Measurements from ENCODE around the gene DLG2.
"Not testable (repeated sequence)": the region's sequence is repeated elsewhere in the genome, so short reads cannot be mapped to it uniquely, and the experiment has no call there.

DLG2 gene

GRCh38 chr11:83642500-83642899, 1984.6 kb downstream of the DLG2 start:
- no peak for DNase-seq

DNA sequence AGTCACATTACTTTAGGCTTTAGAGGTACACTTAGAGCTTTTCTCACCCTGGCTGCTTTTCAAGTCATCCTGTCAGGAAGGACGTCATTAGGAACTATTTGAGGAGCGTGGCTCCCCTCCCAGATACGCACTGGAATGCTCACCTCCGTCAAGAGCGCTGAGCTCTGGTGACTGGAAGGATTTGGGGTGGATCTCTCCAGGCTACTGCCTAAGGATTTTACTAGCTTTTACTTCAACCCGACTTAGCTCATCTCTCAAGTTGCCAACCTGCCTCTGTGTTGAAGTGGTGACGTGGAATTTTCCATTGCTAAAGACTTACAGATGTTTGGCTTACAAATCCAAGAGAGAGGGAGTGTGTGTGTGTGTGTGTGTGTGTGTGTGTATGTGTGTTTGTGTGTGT, 1985.6 kb downstream of the DLG2 start:
- no peak for DNase-seq

DNA sequence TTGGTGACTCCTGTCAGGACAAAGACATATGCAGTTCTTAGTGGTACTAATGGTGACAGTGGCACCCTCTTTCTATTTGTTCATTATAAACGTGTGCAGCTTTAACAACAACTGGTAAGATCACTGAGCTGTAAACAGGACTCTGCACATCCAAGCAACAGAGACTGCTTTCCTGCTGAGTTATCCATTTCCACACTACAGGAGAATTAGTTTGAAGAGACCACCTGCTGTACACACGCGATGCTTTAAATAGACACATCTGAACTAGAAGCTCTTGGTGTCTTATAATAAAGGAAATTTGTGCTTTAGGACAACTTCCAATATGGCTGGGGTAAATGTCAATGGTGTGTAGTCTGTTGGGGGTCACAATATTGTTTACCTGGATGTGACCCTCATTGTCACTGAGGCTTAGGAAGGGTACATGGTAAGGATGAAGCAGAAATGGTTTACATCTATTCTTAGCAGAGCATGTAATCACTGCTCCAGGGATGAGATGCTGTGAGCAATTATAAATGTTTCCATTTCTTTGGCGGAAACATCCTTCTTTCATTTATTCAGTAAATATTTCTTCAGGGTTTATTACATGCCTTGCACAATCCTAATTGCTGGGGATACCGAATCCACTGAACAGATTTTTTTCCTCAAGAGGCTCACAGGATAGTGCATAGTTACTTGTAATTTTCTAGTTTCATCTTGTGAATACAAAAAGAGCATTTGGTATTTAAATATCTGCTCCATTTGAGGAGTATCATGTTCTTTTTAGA, 1987.0 kb downstream of the DLG2 start:
- DNase-seq: no peak

DNA sequence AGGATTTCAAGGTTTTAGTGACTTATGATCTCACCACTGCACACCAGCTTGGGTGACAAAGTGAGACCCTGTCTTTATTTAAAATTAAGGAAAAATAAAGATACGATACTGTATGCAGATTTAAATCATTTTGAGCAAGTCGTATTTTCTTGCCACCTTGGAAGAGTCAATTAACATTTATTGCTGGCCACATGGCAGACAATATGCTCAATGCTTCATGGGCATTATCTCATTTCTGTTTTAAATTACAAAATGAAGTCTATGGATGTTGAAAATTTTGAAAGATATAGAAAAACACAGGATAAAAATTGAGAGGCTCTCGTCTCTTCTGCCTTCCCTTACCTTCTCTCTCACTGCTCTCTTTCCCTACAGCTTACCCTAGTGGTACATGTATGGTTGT, 1992.0 kb downstream of the DLG2 start:
- no peak for DNase-seq

GRCh38 chr11:83630211-83630610, 1996.9 kb downstream of the DLG2 start:
- no peak for DNase-seq

DNA sequence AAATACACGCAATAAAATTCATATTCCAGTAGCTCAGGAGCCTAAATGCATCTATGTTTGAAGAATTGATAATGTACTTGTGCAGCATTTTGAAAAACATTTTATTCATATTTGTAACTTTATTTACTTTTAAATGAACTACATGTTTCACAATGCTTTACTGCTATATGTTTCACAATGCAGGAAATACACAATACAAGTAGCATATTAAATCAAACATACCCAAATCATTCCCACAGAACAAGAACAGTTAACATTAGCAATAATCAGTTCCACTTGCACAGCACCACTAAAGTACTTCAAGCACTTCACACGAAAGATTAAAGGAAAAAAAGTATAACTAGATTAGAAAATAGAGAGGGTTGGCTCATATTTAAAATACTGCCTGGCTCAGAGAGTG, 1997.4 kb downstream of the DLG2 start:
- no peak for DNase-seq

- DNase-seq: no peak
Observed at GRCh38 chr11:83628622-83629355, 1998.4 kb downstream of the DLG2 start.

- DNase-seq: no peak
Observed at GRCh38 chr11:83625336-83625735, 2001.8 kb downstream of the DLG2 start.

GRCh38 chr11:83617671-83618070, 2009.5 kb downstream of the DLG2 start:
- no peak for DNase-seq

DNA sequence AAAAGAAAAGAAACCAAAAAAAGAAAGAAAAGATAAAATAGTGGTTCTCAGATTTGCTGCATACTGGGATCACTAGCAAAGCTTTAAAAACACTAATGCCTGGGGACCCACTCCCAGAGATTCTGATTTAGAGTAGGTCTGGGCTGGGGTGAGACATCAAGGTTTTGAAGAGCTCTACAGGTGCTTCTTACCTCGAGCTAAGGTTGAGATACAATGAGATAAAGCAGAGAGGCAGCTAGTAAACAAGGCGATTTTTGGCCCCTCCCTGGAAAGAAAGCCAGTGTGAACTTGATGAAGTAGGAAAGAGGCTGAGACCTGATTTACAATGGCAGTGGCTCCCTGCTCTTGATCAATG, 2013.4 kb downstream of the DLG2 start:
- DNase-seq: no peak

GRCh38 chr11:83612891-83613766, 2014.0 kb downstream of the DLG2 start:
- no peak for DNase-seq

DNA sequence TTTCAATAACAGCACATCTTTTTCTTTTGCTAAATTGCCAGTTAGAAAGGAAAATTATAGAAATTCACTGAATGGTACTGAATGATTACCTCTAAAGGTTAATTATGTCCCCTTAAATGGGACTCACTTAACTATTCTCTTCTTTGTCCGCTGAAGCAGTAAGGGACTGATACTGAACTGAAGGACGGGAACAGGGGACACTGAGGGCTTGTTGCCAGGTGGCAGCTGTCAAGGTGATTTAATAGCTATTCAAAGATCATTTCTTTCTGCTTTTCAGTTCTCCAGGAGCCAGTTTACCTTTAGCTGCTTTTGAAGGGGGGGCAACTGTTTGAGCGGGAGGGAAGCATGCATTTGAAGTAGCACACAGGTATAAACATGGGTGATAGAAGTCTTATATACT, 2015.5 kb downstream of the DLG2 start:
- DNase-seq: no peak

- no peak for DNase-seq
Observed at GRCh38 chr11:83611031-83611430, 2016.1 kb downstream of the DLG2 start.

DNA sequence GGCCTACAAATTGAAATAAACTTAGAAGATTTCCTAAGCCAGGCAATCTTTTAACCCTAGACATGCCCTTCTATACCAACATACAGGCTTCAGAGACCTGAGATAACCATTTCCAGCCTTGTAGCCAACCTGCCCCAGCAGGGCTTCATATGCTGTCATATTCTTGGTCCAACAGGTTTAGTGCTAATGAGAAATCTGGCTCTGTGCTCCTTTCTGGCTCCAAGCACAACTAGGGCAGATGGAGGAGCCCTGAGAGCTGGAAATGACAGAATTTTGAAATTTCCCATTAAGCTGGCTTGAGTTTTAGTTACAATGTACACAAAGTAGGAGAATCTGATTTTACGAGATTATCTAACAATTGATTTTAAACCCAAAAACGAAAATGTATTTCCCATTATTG, 2018.0 kb downstream of the DLG2 start:
- no peak for DNase-seq

GRCh38 chr11:83608571-83608970, 2018.6 kb downstream of the DLG2 start:
- DNase-seq: no peak

DNA sequence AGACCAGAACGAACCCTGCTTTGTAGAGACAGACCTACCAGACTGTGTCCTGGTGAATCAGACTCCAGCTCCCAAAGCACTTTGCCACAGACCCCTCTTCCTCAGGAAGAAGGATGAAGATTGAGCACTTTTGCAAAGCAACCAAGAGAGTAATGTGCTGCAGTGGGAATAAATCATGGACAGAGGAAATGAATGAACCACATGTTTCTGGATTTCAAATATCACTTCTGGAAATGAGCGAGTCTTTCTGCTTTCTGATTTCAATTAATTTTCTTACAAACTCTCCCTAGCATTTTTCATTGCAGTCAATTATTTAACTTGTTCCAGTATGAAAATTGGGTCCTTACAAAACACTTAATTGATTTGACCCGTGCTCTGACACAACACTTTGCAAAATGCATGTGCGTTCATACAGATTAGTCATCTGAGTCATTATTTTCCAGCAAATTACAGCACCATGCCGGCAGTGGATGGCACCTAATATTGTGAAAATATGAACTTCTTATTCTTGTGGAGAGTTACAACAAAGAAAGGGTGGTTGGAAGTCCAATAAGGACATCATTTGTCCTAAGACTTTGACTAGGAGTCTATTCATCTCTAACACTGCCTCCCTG, 2025.1 kb downstream of the DLG2 start:
- DNase-seq: no peak

- DNase-seq: no peak
Observed at GRCh38 chr11:83601201-83601913, 2025.8 kb downstream of the DLG2 start.

GRCh38 chr11:83600661-83601060, 2026.5 kb downstream of the DLG2 start:
- DNase-seq: no peak

- DNase-seq: no peak
Observed at GRCh38 chr11:83599066-83599465, 2028.1 kb downstream of the DLG2 start.

DNA sequence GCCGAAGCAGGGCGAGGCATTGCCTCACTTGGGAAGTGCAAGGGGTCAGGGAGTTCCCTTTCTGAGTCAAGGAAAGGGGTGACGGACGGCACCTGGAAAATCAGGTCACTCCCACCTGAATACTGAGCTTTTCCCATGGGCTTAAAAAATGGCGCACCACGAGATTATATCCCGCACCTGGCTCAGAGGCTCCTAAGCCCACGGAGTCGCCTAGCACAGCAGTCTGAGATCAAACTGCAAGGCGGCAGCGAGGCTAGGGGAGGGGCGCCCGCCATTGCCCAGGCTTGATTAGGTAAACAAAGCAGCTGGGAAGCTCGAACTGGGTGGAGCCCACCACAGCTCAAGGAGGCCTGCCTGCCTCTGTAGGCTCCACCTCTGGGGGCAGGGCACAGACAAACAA, 2039.3 kb downstream of the DLG2 start:
- DNase-seq: not testable (repeated sequence)

DNA sequence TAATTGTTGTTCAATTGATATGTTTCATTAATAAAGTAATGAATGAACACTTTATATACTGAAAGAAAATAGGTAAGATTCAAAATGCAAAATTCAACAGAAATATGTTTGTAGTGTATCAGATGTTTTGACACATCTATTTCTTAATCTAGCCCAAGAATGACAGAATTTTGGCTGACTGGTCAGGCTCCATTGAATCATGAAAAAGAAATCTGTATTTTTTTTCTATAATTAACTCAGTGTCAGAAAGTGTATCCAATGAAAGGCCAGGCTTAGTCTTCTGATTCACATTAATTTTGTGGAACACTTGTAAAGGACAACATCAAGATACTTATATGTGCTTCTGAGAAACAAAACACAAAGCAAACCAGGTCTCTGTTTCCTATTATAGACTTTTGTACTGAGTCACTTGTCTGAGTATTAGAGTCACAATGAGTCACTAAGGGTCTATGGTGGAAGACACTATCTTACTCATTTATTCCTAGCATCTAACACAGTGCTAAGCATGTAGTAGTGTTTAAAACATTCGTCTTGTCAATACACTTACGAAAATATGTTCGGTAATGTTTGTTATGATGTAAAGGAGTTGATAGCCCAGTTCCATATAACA, 2043.3 kb downstream of the DLG2 start:
- DNase-seq: no peak

DNA sequence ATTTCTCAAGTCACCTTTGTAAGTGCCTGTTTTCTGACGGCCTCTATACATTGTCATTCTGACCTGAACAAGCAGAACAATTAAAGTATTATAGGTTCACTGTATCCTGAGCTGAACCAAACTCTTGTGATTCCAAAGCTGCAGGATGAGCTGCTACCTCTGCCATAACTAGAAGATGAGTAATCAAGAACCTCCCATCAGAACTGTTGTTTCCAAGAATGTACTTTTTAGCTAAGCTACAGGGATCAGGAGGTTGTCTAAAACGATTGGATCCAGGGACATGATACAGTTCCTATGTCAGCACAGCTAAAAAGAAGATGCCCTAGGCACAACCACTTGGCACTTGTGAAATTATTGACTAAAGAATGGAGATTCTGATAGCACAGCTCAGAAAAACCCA, 2052.6 kb downstream of the DLG2 start:
- DNase-seq: no peak

All from CD4-positive, alpha-beta T cell treated with Interleukin-4 for 1 hour (primary cell).